ENCODE measurements around the gene CCDC88C.
A peak's percentile ranks its signal among the peaks of the same experiment; 100 is the strongest.
"Not testable (repeated sequence)": the region's sequence is repeated elsewhere in the genome, so short reads cannot be mapped to it uniquely, and the experiment has no call there.

The CCDC88C gene

DNA sequence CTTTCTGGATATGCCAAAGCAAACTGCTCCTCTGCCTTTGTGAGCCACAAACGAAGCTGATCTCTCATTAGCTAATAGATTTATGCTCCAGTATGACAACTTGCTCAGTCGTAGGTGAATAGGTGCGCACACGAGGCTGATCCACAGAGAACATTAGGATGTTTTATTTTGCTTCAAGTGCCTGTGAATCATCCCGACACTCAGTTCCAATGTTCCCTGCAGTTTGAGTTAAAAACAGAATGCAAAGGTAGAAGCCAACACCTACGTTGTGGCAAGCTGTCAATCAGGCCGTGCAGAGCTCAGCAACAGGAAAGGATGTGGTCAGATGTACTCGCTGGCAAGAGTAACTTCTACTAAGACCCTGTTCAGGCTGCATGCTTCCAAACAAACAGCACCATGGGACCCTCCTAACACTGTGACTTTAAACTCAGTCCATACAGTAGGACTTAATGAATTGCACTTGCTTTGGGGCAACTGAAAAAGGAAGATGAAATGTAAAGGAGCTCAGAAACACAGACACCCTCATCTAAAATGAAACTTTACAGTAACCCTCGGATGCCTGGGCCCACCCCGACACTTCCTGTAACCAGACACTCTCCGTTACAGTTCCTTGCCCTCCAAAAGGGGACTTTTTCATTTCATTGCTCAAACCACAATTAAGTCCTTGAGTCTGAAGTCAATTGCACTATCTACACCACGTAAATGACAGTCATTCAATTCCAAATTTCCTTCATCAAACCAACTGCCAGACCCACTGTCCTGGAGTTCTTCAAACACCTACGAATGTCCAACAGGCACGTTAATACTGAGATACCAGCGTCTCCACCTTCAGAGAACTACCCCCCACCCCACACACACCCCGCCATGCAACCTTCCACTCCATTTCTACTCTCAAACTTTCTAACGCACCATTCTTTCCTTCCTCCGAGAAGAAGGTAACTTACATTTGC is 1.6 kb downstream of the CCDC88C start:
- peak; percentile 86 for DNase-seq

DNA sequence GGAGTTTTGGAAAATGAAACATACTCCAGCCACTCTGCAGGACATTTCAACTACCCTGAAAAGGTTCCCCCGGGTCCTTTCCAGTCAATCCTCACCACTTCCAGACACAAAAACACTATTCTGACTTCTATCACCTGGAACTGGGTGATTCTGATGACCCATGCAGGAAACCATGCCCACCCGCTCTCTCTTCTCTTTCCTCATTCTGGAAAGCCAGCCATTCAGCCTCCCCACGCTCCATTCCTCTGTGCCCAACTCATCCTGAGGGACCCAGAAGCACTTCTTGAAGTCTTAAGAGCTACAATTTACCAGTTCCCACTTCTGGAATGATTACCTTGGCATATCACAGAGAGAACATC is 3.2 kb downstream of the CCDC88C start:
- no peak for DNase-seq

- peak; percentile 82 for DNase-seq
Measured at GRCh38 chr14:91413547-91414474, 3.8 kb downstream of the CCDC88C start.

DNA sequence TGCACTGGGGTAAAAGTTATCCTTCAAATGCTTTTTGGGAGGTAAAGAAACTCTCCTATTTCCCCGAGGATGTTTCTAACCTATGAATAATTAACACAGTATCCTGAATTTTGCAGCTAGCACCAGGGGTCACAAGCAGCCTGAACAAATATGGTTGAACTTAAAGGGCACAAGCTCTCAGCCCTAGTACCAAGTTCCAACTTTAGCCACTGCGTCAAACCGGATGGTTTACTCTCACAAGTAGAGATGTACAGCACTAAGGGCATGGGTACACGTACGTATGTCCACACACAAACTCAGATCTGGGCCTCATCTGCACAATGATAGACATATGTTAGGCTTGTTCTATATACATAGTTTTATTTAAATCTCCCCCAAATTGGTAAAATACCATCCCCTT is 4.7 kb downstream of the CCDC88C start:
- DNase-seq: no peak

- peak; percentile 50 for DNase-seq
Measured at GRCh38 chr14:91410771-91411536, 6.7 kb downstream of the CCDC88C start.

GRCh38 chr14:91409928-91410718 is 7.5 kb downstream of the CCDC88C start:
- peak; percentile 82 for DNase-seq

- DNase-seq: not testable (repeated sequence)
Measured at GRCh38 chr14:91409240-91409639, 8.4 kb downstream of the CCDC88C start.

GRCh38 chr14:91406982-91407381 is 10.6 kb downstream of the CCDC88C start:
- peak; percentile 9 for DNase-seq

DNA sequence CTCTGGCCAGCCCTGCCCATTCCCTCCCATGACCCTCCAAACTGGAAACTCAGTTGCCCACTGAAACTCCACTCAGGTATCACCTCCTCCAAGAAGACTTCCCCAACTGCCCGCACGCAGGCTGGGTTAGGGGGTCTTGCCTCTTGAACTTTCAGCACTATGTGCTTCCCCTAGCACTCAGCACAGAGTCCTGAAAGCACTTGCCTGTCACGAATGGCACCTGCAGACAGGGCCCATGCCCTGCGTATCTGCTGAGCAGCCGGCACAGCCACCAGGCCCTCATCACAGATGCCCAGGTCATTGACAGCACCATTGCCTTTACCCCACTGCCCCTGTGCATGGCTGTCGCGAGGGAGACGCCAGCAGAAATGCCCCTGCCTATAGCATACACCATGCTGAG is 11.2 kb downstream of the CCDC88C start:
- DNase-seq: no peak

DNA sequence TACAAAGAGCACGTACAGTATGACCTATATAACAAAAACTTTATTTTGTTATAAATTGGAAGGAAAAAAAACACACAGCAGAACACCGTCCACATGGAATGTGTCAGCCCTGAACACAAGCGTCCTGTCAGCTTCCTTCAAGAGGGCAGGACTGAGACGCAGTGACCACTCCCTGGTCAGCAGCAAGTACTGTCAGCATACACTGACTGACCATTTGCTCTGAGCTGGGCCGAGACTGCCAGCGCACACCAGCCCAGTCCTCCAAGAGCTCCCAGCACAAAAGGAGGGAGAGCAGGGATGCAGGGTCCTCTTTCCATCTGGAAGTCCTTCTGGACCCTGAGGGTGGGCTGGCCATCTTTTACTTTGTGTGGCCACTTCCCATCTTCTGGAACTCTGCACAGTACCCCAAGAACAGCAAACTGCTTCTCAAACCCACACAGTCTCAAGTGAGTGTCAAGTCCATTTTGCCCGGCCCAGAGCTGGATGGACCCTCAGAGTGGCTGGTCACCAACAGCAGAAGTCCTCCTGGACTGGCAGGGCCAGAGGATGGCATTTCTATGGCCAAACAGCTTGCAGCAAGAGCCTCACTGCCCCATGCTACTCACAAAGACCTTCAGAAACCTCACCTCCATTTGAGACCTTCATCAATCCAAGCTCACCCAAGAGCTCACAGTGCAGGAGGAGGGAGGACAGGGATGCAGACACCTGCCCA is 11.7 kb downstream of the CCDC88C start:
- no peak for DNase-seq

DNA sequence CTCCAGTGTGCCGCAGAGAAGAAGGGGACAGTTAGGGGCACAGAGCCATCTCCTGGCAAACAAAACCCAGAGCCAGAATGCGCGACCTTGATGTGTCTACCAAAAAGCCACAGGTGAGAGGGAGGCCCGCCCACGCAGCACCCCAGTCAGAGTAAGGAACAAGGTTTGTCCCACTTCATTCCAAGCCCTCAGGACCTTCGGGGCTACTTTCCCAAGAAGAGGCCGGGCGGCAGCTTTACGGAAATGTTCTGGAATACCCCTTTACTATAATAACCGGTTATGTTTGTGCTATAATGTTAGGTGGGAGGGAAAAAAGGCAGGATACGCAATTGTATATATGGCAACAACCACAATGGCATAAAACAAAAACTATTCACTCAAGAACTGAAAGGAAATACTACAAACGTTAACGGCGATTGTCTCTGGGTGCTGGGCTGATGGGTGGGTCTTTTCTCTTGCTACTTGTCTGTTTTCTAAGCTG is 12.3 kb downstream of the CCDC88C start:
- peak; percentile 72 for DNase-seq

GRCh38 chr14:91402771-91403600 is 14.6 kb downstream of the CCDC88C start:
- DNase-seq: no peak

DNA sequence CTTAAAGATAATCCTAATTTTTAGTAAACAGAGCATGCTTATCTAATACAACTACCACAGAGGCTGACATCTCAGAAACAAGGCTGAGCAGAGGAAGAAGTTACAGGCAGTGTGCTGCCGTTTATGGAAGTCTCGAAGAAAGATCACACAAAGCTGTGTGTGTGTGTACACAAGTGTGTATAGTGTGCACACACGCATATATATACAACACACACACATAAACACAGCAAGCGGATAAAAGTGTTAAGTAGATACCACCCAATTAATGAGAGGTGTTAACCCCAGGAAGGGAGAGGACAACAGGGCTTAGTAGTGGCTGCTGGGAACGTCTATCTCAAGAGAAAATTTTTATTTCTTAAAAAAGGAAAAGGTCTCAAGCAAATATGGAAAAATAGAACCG is 15.3 kb downstream of the CCDC88C start:
- peak; percentile 50 for DNase-seq

DNA sequence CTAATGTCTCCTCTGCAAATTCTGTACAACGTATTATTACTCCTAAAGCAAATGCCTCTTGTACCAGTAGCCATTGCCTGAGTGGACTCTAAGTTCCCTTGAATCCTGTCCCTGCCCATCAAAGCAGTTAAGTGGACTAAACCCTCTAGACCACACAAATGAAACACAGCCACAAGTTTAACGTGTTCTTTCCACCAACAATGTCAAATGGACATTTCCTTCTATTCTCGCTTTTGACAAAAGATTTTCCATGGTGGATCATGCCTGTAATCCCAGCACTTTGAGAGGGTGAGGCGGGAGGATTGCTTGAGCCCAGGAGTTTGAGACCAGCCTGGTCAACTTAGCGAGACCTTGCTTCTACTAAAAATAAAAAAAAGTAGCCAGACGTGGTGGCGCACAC is 15.9 kb downstream of the CCDC88C start:
- DNase-seq: no peak

DNA sequence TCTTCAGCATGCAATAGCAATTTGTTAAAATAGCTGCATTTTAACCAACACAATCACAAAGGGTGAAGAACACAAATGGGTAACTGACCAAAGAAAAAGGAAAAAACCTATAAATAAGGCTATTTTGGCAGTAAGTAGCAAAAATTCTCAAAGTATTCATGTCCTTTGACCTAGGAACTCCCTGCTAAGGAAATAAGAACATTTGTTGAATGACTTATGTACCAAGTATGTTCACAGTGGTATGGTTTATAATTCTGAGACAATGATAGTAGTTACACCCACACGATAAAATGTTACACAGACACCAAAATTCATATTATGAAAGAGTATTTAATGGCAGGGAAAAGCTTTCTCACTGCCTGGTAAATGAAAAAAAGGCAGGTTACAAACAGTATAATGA is 16.9 kb downstream of the CCDC88C start:
- no peak for DNase-seq

DNA sequence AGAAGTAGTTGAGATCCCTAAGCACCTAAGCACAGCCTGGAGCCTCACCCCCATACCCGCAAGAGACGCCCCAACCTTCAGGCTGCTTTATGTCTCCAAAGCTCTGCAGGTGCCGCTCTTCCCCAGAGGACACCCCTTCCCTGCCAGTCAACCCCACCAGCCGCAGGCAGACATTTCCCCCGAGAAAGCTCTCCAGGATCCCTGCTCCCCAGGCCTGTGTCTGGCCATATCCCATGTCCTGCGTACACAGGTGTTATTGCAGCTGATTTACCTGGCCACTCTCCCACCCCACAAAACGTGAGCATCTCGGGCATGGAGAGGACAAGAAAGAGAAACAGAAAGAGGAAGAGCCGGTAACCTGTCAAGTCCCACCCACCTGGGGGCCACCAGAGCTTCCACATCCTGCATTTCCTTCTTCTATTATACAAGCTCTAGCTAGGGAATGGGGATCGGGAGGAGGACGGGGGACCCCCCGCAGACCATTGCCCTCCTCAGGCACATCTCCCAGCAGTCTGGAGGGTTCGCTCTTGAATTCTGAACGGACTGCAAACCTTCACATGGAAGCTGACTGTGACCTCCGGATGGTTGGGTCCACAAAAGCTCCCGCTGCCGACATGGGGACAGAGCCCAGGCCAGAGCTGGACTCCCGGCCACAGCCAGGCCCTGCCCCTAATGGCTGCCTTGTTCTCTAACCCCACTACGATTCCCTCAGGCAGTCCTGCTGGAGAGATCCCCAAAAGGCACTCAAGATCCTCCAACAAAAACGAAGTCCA is 17.6 kb downstream of the CCDC88C start:
- DNase-seq: peak; percentile 55

DNA sequence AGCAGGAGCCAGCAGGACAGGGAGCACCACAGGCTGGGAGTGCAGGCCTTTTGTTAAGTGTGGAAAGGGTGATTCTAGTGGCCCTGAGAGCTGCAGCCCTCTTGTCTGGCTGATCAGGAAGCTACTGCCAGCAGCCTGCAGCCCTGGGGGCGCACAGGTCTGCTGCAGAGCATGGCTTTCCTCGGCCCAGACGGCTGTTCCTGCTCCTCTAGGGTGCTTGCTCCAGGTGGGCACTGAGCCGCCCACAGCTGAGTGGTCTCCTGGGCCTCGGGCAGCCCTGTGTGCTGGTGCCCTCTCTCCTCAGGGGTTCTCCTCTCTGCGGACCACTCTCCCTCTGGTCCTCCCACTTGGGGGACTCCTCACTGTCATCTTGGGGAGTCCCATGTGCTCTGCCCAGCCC is 18.9 kb downstream of the CCDC88C start:
- DNase-seq: no peak

DNA sequence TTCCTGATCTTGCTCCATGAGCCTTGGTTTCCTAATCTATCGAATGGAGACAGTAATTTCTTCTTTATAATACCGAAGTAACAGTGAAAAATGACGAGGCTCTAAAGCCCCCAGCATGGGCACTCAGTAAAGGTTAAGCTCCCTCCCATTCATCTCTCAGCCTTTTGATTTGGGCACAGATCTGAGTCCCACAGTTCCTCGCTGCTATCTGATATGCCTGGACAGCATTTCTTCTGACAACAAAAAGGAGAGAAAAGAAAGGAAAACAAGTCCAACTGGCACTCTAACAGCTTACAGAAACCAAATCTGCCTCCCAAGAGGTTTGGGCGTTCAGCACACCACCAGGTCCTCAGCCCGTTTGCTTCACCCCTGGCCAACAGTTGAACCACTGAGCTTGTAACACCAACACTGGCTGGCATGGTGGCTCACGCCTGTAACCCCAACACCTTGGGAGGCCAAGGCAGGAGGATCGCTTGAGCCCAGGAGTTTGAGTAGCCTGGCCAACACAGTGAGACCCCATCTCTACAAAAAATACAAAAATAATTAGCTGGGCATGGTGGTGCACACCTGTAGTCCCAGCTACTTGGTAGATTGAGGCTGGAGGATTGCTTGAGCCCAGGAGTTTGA is 19.5 kb downstream of the CCDC88C start:
- no peak for DNase-seq

All from CD4-positive, alpha-beta T cell treated with Interleukin-21 for 1 hour (primary cell).